ENCODE measurements around the gene DTX4.
A peak's percentile ranks its signal among the peaks of the same experiment; 100 is the strongest.

The DTX4 gene

DNA sequence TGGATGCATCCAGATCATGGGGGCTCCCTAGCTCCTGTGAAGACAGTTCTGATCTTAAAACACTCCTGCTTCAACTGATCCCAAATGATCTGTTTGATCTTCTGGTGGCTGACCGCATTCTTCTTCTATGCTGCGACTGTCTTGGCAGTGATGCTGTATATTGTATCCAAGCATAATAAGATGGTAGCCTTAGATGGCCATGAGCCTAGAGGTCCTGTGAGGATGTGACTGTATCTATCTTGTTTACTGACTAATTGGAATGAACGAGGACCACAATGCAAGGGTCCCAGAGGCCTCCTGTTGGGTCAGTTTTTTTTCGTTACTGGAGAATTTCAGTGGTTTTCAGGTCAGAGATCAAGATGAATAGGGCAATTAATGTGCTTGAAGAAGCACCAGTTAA is 47.9 kb downstream of the DTX4 start:
- DNase-seq (ENCODE audit: low spot score) = no peak

GRCh38 chr11:59221441-59221840 is 49.5 kb downstream of the DTX4 start:
- peak; percentile 61 for DNase-seq (ENCODE audit: low spot score)

DNA sequence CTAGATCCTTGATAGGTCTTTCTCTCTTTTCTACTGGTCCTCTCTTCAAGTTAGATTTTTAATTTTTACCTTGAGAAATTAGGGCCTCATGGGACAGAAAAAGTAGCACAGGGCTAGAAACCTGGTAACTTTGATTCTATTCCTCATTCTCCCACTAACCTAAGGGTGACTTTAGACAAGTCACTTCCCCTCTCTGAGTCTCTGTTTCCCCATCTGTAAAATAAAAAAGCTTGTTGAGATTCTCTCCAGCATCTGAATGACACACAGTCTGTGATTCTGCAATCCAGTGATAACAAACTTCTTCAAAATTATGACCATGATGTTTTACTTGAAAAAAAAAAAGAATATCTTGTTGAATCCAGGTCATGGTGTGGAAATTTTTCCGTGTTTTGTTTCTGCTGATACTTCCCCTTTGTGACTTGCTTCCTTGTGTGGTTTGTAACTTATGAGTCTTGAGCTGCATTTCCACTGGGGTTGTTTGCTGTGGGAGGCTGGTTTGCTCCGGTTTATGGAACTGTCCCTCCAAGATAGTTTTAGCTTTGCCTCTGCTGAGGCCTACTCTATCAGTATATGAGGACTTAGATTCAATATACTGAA is 50.6 kb downstream of the DTX4 start:
- no peak for DNase-seq (ENCODE audit: low spot score)

DNA sequence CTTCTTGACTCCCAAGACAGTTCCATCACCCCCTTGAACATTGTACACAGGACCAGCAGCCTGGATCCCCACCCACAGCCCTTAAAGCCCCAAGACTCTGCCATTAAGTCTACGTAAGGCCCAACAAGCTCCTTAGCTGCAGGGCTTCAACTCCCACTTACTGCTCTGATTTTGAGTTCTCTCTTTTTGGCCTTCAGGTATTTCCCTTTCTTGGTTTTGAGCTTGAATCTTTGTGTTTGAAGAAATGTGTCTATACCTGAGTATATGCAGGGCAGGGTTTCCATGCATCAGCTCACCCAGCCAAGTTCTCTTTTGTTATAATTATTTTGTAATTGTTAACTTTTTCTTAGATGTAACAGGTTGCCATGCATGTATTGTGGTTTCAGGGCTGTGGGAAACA is 51.2 kb downstream of the DTX4 start:
- DNase-seq (ENCODE audit: low spot score) = no peak

DNA sequence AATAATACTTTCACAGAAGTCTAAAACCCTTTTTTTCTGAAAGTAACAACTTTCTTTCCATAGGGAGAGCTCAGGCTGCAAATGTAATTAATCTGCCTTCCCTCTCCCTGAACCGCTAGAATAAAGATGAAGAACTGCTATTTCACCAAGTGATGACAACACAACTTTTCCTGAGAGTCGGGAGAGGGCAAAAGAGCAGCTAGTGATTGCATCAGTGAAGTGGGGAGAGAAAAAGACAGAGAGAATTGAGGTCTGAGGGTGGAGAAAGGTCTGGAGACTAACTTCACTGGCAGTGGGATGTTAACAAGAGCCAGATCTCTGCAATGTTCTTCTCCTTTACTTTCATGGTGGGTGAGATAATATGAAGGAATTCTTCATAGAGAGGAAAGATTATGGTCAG is 51.7 kb downstream of the DTX4 start:
- no peak for DNase-seq (ENCODE audit: low spot score)

GRCh38 chr11:59224351-59224928 is 52.5 kb downstream of the DTX4 start:
- peak; percentile 12 for DNase-seq (ENCODE audit: low spot score)

DNA sequence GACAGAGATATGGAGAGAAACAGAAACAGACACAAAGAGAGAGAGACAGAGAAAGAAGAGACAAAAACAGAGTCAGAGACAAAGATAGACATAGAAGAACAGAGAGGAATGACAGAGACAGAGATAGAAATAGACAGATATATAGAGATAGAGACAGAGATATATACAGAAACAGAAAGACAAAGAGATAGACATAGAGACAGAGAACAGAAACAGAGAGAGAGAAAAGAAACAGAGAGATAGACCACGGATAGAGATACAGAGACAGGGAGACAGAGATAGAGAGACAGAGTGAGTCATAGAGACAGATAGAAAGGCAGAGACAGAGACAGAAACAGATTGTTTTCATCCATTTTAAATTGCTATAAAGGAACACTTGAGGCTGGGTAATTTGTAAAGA is 53.1 kb downstream of the DTX4 start:
- DNase-seq (ENCODE audit: low spot score) = no peak

GRCh38 chr11:59226396-59226795 is 54.5 kb downstream of the DTX4 start:
- no peak for DNase-seq (ENCODE audit: low spot score)

GRCh38 chr11:59240322-59240721 is 68.4 kb downstream of the DTX4 start:
- no peak for DNase-seq (ENCODE audit: low spot score)

DNA sequence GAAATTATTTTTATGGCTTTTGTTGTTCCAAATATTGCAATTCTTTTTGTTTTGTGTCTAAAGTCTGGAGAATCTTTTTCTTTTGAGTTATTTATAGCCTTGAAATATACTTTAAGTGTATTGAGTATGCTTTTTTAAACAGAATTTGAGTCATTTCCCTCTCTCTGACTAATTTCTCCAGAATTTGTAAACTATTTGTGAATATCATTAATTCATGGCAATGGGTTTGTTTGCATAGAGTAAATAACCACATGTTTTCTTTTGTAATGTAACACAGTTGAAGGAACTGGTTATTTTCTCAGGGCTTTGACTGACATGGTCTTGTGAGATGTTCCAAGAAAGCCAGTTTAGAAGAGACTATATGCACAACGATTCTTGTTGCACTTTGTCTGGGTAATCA is 71.7 kb downstream of the DTX4 start:
- DNase-seq (ENCODE audit: low spot score) = no peak

DNA sequence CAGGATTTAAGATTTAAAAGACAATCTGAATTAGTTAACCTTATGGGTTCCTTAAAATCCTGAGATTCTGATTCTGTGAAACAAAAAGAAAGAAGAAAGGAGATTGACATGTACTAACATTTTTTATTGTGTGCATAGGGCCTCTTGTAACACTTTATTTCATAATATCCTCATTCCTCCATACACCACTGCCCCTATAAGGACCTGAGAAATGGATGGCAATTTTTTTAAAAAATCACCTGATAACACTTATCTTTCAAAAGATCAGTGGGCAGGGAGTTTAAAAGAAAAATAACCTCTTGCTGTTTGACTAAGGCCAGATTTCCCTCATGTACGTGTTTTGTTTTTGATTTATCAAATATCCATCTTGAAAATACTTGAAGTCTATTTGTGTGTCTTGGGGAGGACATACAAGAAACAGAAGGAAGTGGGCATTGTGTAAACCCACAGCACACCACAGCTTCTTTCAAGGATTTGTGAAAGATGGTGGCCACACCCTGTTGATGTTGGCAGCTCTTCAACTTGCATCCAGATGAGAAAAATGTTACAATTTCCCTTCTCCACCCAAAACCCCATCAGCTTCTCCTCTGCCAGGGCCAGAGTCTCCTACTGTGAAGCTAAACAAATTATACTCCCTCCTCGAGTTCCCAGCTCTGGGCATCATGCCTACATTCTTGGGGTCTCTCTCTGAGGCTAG is 75.7 kb downstream of the DTX4 start:
- DNase-seq (ENCODE audit: low spot score) = peak; percentile 22

DNA sequence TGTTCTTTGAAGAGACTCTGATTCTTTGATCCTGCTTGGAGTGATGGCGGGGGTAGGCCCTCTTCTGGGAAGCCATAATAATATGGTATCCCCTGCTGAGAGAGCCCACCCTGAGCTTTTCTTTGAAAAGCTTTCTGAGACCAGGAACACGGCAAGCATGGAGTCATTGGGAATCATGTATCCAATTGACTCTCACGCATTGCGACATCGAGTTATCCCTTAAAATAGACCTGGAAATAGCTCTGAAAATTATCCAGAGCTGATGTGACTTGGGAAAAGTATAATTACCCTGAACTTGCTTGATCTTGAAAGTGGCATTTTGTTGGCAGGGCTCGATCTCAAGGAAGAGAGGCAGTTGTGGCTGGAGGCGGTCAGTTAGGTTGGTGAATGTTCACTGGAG is 77.6 kb downstream of the DTX4 start:
- DNase-seq (ENCODE audit: low spot score) = no peak

DNA sequence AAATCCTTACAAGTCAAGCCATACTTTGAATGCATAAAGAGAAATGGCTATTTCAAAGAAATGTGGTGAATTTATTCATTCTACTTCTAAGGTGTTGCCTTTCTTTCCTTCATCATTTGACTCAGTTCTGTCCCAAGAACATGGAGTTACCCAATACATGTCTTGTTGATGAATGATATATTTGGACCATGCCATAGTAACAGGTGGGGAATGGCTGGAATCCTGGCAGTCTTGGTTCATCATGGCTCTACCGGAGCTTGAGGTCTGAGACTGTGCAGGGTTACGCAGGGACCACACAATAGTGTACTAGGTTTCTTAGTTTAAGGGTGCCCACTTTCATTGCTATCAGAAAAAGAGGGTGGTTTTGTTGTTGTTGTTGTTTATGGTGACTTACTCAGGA is 81.1 kb downstream of the DTX4 start:
- no peak for DNase-seq (ENCODE audit: low spot score)

- no peak for DNase-seq (ENCODE audit: low spot score)
Observed at GRCh38 chr11:59254286-59254685, 82.4 kb downstream of the DTX4 start.

GRCh38 chr11:59255281-59255680 is 83.3 kb downstream of the DTX4 start:
- DNase-seq (ENCODE audit: low spot score) = no peak

Data from AG08395 (cell line).